ENCODE results near the gene MAST4.

The MAST4 gene

DNA sequence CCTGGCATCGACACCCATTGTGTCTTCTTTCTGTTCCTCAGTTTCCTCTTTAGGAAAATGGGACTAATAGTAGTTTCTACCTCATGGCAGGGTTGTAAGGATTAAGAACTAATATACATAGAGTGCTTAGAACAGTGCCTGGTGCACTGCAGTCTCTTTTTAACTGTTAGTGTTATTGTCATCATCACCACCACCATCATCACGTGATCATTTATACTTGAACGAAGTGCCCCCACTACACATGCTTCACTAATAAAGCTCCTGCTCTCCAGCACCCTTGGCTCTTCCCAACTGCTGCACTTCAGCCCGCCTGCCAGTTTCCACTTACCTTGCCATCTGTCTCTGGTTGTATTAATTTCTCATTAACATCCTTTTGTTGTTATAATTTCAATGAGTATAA, 35.8 kb upstream of the MAST4 start:
- Histone ChIP-seq H3K4me3 (no peak overlapping the region), H3K27me3 (no peaks in the 10 kb centered on the region), H4K20me1 (no peaks in the 10 kb centered on the region), H3K4me1 (peaks cover 0 to 7% (median 0%) of the 10 kb centered on the region in 10 experiments; a peak in 3 of 20 replicates), H3K27ac (no peak overlapping the region), H3K4me2 (no peak overlapping the region), H3K9me3 (replicated peaks in 1 of 11) (peaks cover under 1 to 10% (median 1%) of the 10 kb centered on the region in 11 experiments; a peak in 15 of 22 replicates), H3K9ac (no peak overlapping the region), H3K36me3 (no peaks in the 10 kb centered on the region)
- no peak for TF ChIP-seq Cebpa-rat (IDR thresholded peaks at IDR 0.05)

DNA sequence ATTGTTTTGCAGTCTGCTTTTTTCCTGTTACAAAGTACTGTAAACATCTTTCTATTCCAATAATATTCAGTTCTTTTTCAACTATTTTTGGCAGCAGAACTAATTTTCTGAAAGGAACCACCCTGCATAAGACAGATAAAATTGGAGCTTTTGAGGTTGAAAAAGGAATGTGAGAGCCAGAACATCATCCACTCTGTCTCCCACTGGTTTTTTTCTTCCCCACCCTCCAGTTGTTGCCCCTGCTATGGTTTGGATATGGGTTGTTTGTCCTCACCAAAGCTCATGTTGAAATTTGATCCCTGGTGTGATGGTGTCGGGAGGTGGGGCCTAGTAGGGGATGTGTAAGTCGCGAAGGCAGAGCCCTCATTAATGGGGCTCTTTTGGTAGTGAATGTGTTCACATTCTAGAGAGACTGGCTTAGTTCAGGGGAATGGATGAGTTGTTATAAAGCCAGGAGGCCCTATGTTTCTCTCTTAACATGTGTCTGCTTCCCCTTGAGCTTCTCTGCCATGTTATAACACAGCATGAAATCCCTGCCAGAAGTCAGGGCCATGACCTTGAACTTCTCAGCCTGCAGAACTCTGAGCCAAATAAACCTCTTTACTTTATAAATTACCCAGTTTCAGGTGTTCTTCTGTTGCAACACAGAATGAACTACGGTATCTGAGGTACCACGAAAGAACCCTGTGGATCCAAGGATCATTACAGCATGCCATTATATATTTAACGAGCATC, 34.8 kb upstream of the MAST4 start:
- Histone ChIP-seq H3K4me3 (no peak overlapping the region), H3K4me2 (no peak overlapping the region), H4K20me1 (no peaks in the 10 kb centered on the region), H3K36me3 (no peaks in the 10 kb centered on the region), H3K27me3 (no peaks in the 10 kb centered on the region), H3K9ac (no peak overlapping the region), H3K4me1 (peaks cover 0 to 11% (median 0%) of the 10 kb centered on the region in 10 experiments; a peak in 5 of 20 replicates), H3K9me3 (replicated peaks in 1 of 11) (peaks cover 0 to 9% (median 0%) of the 10 kb centered on the region in 11 experiments; a peak in 2 of 22 replicates), H3K27ac (no peak overlapping the region)
- no peak for TF ChIP-seq Cebpa-rat (IDR thresholded peaks at IDR 0.05)

DNA sequence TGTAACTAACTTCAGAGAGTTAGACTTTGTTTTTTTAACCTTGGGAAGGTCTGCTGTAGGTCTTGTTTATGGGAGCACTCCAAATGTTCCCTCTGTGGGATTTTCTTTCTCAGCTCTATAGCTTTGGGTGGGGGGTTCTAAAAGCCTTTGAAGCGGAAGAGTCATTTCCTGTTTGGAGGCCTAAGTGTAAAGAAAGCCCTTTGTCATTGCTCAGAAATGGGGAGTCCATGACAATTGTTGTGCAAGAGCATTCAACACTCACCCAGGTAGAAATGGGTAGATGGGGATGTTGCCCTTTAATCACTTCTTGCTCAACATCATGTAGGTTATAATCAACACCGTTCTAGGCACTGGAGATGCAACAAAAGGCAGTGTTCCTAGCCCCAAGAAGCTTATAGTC, 30.3 kb upstream of the MAST4 start:
- Histone ChIP-seq H3K27me3 (no peaks in the 10 kb centered on the region), H3K27ac (no peak overlapping the region), H3K4me2 (peak overlapping the region in 4 of 11 experiments; percentile 12 to 37 (median 30); a peak in 5 of 22 replicates), H3K4me3 (no peak overlapping the region), H3K9ac (no peak overlapping the region), H3K36me3 (no peaks in the 10 kb centered on the region), H3K9me3 (replicated peaks in 1 of 11) (peaks cover 0 to 4% (median 0%) of the 10 kb centered on the region in 11 experiments; a peak in 1 of 22 replicates), H4K20me1 (no peaks in the 10 kb centered on the region), H3K4me1 (peaks cover 0 to 5% (median 0%) of the 10 kb centered on the region in 10 experiments; a peak in 2 of 20 replicates)
- peak in 1 of 11 experiments; percentile 25; a peak in 2 of 22 replicates for TF ChIP-seq Cebpa-rat (IDR thresholded peaks at IDR 0.05)

DNA sequence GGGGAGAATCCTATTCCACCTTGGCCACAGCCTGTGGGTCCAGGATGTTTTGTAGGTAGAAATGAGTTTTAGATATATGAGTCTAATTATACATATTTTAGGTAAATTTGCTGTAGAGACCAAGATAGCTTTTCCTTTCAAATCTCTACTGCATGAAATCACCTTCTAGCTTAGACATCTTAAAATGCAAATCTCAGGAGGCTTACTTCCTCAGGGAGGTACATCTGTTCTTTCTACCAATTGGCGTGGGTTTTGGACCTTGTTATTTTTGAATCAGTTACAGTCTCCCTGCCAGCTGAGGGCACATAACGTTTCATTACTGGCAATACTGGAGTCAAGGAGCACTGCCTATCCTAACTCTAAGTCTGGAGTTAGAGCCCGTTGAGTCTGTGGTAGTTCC, 28.7 kb upstream of the MAST4 start:
- Histone ChIP-seq H3K9me3 (replicated peaks in 1 of 11) (peaks cover 0 to 3% (median 0%) of the 10 kb centered on the region in 11 experiments; a peak in 1 of 22 replicates), H3K4me3 (no peak overlapping the region), H3K27me3 (no peaks in the 10 kb centered on the region), H4K20me1 (no peaks in the 10 kb centered on the region), H3K36me3 (no peaks in the 10 kb centered on the region), H3K27ac (no peak overlapping the region), H3K4me2 (no peak overlapping the region), H3K4me1 (peaks cover 0 to 5% (median 0%) of the 10 kb centered on the region in 10 experiments; a peak in 2 of 20 replicates), H3K9ac (no peak overlapping the region)
- TF ChIP-seq Cebpa-rat (IDR thresholded peaks at IDR 0.05) = no peak

DNA sequence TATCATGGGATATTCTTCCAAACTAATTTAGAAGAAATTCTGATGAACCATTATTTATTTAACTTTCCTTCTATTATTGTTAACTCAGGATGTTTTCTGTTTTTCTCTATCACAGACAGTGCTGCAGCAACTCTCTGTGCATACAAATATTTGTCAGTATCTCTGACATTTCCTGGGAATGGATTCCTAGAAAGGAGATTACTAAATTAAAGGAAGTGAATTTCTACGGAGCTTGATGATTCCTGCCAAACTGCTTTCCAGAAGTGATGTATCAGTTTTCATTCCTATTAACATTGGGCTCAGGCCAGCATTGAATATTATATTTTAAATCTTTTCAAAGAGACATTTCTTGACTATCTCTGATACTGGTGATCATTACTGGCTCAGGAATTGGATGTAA, 26.0 kb upstream of the MAST4 start:
- Histone ChIP-seq H3K36me3 (no peaks in the 10 kb centered on the region), H3K27me3 (no peaks in the 10 kb centered on the region), H3K27ac (no peak overlapping the region), H4K20me1 (no peaks in the 10 kb centered on the region), H3K4me1 (peaks cover 0 to 5% (median 0%) of the 10 kb centered on the region in 10 experiments; a peak in 2 of 20 replicates), H3K9me3 (replicated peaks in 1 of 11) (no peaks in the 10 kb centered on the region), H3K9ac (no peak overlapping the region), H3K4me2 (no peak overlapping the region), H3K4me3 (no peak overlapping the region)
- TF ChIP-seq Cebpa-rat (IDR thresholded peaks at IDR 0.05) = no peak

DNA sequence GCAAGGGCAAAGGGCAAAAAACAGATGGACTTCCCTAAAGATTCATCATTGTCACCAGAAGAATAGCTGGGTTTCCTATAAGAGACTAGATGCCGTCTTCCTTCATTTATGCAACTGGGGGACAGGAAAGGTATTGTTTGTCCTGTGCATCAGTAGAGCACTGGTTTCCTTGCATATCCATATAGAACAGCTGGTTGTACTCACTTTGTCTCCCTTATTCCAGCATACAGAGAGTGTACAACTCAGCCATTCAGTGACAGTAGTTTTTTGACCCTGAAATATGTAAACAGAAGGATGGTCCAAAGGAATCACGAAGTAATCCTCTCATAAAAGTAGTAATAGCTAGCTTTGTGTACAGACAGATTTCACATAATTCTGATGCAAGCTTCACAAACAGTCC, 22.5 kb upstream of the MAST4 start:
- H3K27me3 ChIP-seq = no peaks in the 10 kb centered on the region
- no peaks in the 10 kb centered on the region for H3K4me1 ChIP-seq
- H3K9ac ChIP-seq = no peak overlapping the region
- no peaks in the 10 kb centered on the region for H3K36me3 ChIP-seq
- H3K4me2 ChIP-seq = no peak overlapping the region
- no peak overlapping the region for H3K4me3 ChIP-seq
- H3K9me3 ChIP-seq (replicated peaks in 1 of 11) = no peaks in the 10 kb centered on the region
- no peak overlapping the region for H3K27ac ChIP-seq
- TF ChIP-seq Cebpa-rat (IDR thresholded peaks at IDR 0.05) = no peak
- H4K20me1 ChIP-seq = no peaks in the 10 kb centered on the region

DNA sequence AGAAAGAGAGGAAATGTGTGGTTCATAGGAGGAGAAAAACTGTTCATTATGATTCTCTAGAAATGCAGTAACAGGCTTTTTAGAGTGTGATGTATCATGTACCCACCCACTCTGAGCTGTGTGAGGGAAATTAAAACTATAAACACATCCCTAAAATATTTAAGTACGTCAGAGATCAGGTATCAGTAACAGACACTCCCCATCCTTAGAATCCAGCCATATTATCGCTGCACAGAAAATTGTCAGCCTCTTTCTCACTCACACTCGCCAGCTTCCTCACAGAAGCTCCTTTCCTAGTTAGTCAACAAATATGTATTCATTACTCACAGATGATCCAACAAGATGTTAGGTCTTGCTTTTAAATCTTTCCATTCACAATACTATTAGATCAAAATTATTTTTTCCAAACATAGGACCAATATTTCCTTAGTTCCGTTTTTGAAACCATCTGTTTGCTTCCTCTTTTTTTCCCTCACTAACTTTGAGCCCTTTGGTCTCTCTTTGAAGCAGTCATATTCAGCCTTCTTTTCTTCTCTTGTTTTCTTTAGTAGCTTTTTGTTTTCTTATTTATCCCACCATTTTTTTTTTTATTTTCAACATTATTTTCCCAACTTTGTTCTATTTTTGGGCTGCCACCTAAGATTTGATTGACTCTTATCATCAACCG, 13.6 kb upstream of the MAST4 start:
- Histone ChIP-seq H3K4me3 (no peak overlapping the region), H3K4me2 (peak overlapping the region in 5 of 11 experiments; percentile 17 to 37 (median 21); a peak in 11 of 22 replicates), H3K4me1 (peaks cover 4 to 11% (median 9%) of the 10 kb centered on the region in 10 experiments; a peak in 15 of 20 replicates), H3K27ac (no peak overlapping the region), H3K27me3 (no peaks in the 10 kb centered on the region), H3K9ac (no peak overlapping the region), H4K20me1 (no peaks in the 10 kb centered on the region), H3K9me3 (replicated peaks in 1 of 11) (no peaks in the 10 kb centered on the region), H3K36me3 (no peaks in the 10 kb centered on the region)
- TF ChIP-seq Cebpa-rat (IDR thresholded peaks at IDR 0.05) = no peak

DNA sequence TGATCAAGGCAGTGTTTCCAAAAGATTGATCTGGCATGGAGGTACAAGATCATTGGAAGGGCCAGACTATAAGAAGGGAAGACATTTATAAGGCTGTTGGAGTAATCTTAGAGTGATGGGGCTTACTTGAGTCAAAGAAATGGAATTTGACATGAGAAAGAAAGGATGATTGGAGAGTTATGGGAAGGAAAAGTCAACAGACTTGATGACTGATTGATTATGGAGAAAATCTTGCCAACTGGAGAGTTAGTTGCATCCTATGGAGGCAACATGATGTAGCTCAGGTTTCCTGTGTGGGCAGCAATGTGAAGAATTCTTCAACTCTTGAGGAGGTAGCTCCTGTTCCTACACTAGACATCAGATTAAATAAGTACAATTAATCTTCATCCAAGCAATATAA, 10.9 kb upstream of the MAST4 start:
- H3K4me3 ChIP-seq = no peak overlapping the region
- TF ChIP-seq Cebpa-rat (IDR thresholded peaks at IDR 0.05) = no peak
- H3K27me3 ChIP-seq = no peaks in the 10 kb centered on the region
- H3K9me3 ChIP-seq (replicated peaks in 1 of 11) = no peaks in the 10 kb centered on the region
- H3K4me1 ChIP-seq = peaks cover 4 to 11% (median 9%) of the 10 kb centered on the region in 10 experiments; a peak in 15 of 20 replicates
- H3K9ac ChIP-seq = no peak overlapping the region
- no peak overlapping the region for H3K4me2 ChIP-seq
- no peaks in the 10 kb centered on the region for H3K36me3 ChIP-seq
- H3K27ac ChIP-seq = no peak overlapping the region
- H4K20me1 ChIP-seq = no peaks in the 10 kb centered on the region

DNA sequence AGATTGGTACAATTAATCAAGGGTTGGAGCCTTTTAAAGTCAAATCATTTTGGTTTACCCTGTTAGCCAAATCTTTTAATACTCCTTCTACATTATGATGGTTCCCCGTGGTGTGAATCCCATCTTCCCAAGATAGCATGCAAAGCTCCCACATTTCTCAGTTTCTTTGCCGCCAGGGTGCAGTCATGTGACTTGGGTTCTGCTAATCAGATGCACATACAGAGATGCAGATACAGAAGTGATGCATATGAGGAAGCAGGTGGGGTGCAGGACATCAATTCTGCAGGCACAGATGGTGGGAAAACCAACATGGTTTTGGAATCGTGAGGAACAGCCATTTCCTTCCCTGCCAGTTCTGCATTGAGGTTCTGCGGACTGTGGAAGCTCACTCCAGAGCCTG, 8.4 kb upstream of the MAST4 start:
- H3K9ac ChIP-seq = no peak overlapping the region
- peaks cover 8 to 15% (median 14%) of the 10 kb centered on the region in 11 experiments; a peak in 18 of 22 replicates for H3K27me3 ChIP-seq
- no peaks in the 10 kb centered on the region for H3K36me3 ChIP-seq
- no peak overlapping the region for H3K4me3 ChIP-seq
- peaks cover 0 to 9% (median 4%) of the 10 kb centered on the region in 10 experiments; a peak in 14 of 20 replicates for H3K4me1 ChIP-seq
- H4K20me1 ChIP-seq = no peaks in the 10 kb centered on the region
- no peak overlapping the region for H3K4me2 ChIP-seq
- H3K27ac ChIP-seq = no peak overlapping the region
- no peak for TF ChIP-seq Cebpa-rat (IDR thresholded peaks at IDR 0.05)
- no peaks in the 10 kb centered on the region for H3K9me3 ChIP-seq (replicated peaks in 1 of 11)

Data from BLaER1 treated with 17β-estradiol and CSF1 and Interleukin-3, amounts not matched to agents 10 nM and 100 nM (cell line).